GOT3 (cell line): ENCODE results near the gene PDHX.

Experiments
- DNase-seq: peaks from one replicate; lab custom pipeline; 2025; ENCODE audit warnings: mixed read lengths; lab: John Stamatoyannopoulos, UW

PDHX gene

GRCh38 chr11:34990916-34991315 is 74.5 kb downstream of the PDHX start:
- no peak for DNase-seq

DNA sequence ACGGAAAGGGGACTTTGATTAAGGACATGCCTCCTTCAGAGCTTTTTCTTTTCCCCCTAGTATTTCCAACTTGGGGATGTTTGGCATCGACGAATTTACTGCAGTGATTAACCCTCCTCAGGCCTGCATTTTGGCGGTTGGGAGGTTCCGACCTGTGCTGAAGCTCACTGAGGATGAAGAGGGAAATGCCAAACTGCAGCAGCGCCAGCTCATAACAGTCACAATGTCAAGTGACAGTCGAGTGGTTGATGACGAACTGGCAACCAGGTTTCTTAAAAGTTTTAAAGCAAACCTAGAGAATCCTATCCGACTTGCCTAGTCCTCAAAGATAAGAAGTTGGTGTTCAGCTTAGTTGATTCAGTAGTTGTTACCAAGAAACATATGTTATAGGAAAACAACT is 78.4 kb downstream of the PDHX start:
- DNase-seq: no peak

DNA sequence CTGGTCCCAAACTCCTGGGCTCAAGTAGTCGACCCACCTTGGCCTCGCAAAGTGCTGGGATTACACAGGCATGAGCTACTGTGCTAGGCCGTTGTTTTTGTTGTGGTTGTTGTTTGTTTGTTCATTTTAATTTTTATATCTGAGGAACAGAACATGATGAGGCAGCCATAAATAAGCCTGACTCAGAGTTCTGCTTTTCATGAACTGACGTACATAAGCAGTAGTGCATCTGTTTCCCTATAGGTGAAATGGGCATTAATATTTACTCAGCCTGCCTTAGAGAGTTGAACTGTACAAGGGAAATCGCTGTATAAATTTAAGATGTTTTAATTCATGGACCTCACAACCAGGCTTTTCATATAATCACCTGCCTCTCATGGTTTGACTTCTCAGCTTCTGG is 80.5 kb downstream of the PDHX start:
- no peak for DNase-seq

DNA sequence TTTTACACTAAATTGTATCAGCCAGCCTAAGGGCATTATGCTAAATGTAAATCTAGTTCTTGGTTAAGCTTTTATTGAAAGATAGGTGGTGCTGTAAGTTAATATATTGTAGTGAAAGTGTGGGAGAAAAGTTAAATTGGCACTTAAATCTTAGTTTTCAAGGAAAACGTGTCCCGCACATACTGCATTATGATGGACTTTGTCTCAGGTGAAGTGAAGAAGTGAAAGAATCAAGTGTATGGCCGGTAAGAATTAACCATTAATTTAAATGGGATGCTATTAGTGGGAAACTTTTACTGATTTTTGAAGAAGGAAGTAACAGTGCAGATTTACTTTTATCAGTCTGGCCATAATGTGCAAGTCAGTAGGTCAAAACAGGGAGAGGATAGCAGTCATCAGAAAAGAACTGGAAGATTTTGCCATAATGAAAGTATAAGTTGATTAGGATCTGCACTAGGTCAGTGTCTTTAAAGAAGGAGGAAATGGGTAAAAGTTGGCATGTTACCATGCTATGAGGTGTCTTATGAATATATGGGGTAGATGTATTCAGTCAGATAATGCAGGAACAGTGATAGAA is 81.6 kb downstream of the PDHX start:
- no peak for DNase-seq

DNA sequence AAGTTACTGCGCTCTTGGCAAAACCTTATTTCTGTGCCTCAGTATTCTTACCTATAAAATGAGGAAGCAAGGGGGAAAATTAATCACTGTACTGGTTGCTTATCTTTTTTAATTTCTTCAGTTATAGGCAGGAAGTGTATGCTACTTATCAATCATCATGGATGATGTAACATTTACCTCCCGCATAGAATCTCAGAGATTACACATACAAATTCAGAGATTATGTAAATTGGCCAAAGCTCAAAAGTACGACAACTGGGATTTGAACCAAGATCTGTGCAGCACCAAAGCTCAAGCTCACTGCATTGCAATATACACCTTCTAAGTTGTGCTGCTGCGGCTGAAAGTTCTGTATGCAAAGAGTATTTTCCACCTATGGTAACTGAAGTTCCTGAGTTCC is 83.0 kb downstream of the PDHX start:
- DNase-seq: no peak

GRCh38 chr11:35003186-35003585 is 86.8 kb downstream of the PDHX start:
- no peak for DNase-seq

DNA sequence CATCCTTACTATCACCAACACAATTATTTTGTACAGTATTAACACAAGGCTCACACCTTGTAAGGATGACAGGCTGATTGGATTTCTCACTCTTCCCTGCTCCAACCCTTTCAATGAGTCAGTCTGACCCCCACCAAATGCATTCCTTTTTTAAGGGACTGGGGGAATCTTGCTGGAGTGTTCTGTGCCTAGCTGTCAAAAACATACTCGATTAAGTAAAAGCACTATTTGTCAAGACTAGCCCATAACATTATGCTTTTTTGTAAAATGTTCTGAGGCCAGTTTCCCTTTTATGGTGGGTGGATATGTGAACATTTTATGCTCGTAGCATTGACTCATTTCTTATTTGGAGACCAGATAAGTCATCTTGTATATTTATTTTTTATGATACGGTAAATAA is 87.2 kb downstream of the PDHX start:
- no peak for DNase-seq

DNA sequence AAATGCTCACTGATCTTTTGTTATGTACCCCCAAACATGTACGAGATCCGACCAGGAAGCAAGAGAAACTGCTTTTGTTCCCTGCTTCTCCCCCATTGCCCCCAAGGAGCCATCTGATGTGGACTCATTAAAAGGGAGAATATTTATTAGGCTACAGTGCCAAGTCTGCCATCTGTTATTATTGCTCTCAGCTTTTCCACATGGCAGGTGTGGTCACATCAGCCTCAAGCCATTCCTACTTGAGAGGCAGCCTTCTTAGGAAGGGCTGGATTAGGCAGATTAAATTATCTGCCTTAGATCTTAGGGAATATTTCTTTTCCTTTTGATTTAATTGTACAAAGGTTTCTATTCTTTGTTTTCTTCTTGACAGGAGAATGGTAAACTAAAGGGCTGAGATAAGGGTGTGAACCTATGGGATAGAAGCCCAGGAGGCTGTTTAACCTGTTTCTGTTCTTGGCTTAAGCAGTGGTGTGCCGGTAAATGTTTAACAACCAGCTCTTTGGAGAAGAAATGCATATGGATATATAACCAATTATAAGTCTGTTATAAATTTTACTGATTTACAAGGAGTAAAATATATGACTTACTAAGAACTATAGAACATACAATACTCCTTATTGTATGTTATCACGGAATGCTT is 88.8 kb downstream of the PDHX start:
- no peak for DNase-seq

- DNase-seq: no peak
Measured at GRCh38 chr11:35006389-35007128, 90.1 kb downstream of the PDHX start.

GRCh38 chr11:35007277-35007676 is 90.9 kb downstream of the PDHX start:
- DNase-seq: no peak

- DNase-seq: no peak
Measured at GRCh38 chr11:35009191-35009943, 92.9 kb downstream of the PDHX start.

DNA sequence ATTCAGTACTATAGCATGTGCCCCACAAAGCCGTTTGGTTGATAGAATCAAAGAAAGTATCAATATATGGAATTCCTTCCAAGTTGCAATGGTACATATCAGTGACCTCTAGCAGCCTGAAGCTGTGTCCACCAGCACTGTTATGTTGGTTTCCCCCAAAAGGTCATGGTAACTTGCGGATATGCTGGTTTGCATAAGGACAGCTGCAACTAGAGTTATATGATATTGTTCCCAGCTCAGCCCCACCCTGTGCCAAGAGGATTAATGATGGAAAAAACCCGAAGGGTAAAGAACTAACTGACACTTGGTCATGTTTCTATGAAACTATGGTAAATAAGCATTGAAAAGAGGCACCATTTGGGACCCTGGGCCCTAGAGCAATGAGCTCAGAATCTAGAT is 93.5 kb downstream of the PDHX start:
- DNase-seq: no peak

GRCh38 chr11:35010654-35011053 is 94.2 kb downstream of the PDHX start:
- no peak for DNase-seq

DNA sequence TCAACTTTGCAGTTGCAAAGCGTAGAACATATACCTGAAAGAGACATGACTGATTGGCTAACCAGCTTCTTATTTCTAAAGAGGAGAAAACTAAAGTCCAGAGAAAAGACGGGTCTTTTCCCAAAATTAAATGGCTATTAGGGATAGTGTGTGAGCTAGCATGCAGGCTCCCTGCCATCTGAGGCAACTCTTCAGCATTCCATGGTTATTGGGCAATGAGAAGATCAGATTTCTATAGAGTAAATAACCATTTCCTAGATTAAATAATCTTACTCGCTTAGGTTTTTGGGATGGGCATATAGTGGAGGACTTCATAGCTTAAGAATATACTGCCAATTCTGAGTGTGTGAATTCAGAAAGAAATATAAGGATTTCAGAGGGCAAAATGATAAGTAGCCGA is 95.0 kb downstream of the PDHX start:
- DNase-seq: no peak

DNA sequence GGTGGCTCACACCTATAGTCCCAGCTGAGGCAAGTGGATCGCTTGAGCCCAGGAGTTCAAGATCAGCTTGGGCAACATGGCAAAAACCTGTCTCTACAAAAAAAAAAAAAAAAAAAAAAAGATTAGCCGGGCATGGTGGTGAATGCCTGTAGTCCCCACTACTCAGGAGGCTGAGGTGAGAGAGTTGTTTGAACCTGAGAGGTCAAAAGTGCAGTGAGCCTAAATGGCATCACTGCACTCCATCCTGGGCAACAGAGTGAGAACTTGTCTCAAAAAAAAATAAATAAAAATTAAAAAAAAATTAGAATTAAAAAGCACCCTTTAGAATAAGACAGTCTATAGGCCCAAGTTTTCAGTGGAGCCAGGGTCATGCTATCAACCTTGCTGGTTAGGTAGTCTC is 95.5 kb downstream of the PDHX start:
- no peak for DNase-seq

- DNase-seq: no peak
Measured at GRCh38 chr11:35012467-35013191, 96.2 kb downstream of the PDHX start.

DNA sequence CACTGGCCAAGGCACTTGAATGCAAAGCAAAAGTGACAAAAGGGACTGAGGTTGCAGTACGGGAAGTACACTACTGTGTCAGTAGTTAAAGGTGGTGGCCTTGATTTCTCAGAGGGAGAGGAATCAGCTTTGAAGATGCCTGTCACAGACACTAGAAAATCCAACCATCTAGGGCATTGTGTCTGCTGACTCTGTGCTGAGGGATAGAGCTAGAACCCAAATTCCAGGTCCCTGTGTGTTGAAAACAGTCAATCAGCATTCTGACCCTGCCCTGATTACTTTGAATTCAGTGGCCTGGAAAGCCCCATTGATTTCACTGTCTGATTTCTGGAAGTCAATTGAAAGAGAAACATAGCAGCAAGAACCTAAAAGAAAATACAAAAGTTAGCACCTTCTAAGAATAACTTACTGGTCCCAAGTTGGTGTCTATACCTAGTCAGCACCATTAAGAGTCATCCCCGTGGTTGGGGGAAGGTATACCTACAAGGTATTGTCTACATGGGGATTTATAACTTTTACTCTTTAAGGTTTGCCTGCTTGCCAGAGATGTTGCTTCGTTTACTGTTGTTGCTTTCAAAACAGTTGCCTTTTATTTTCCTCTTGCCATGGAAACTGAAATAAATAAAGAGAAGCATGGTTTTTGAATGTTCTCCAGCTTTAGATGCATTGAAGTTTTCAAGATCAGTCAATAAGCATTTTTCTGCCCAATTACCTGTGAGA is 97.3 kb downstream of the PDHX start:
- no peak for DNase-seq

GRCh38 chr11:35014346-35014745 is 97.9 kb downstream of the PDHX start:
- DNase-seq: no peak

- no peak for DNase-seq
Measured at GRCh38 chr11:35015621-35016387, 99.4 kb downstream of the PDHX start.

DNA sequence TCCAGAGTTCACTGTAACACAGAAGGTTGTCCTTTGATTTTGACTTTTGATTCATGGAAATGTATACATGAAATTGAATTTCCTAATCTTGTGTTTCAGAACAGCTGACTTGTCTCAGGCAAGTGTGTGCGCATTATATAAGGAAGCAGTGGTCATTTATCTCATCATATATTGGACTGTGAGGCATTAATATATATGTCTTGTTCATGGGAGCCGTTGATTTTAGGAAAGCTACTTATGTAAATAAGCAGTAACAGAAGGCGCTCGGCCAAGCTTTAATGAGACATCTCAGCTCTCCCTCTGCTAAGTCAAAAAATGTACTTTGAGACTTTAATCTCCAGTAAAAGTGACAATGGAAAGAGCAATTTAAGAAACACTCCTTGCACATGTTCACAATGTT is 100.5 kb downstream of the PDHX start:
- DNase-seq: no peak
